Right lobe of liver (tissue), 6 donors: ENCODE results near the gene EPHB1. TPM values are rescaled to one million over a fixed set of nuclear protein-coding genes. Genes with fewer than 3 reads are reported as not detected.

Source experiments
- ATAC-seq, 4 donors: fragments of 200-7000 bp; cut with Tn5 transposase; one replicate each; pipeline ENCODE4 v1.9.1; 2020; ENCODE audit warnings: mild to moderate bottlenecking in 4 of 4, moderate library complexity in 4 of 4
- DNase-seq, 3 donors: peaks; one replicate each; pipeline ENCODE4 v3.0.0-alpha.2; 2020
- H3K27ac ChIP-seq, 3 donors: fragments of 200-600 bp; one replicate each; pipeline ENCODE4 v1.8.0; 2022
- H3K27me3 ChIP-seq, 2 donors: fragments of 200-600 bp; one replicate each; pipeline ENCODE4 v1.8.0; 2022
- H3K36me3 ChIP-seq, 4 donors: fragments of 200-600 bp; sonication (generic) in 1 of 4; one replicate each; pipeline versions ENCODE4 v1.5.1 to v1.8.0; 2017 to 2022; ENCODE audit warnings: control low read depth in 1 of 4
- H3K4me1 ChIP-seq, 4 donors: fragments of 200-600 bp; sonication (generic) in 1 of 4; one replicate each; pipeline versions ENCODE4 v1.5.1 to v1.8.0; 2017 to 2022; ENCODE audit warnings: control low read depth in 1 of 4
- H3K4me3 ChIP-seq, 3 donors: fragments of 200-600 bp; one replicate each; pipeline ENCODE4 v1.8.0; 2022
- H3K9me3 ChIP-seq, 4 donors: fragments of 200-600 bp; sonication (generic) in 1 of 4; one replicate each; pipeline versions ENCODE4 v1.5.1 to v1.8.0; 2017 to 2022; ENCODE audit warnings: control low read depth in 1 of 4
- POLR2A ChIP-seq: fragments of 450-650 bp; IDR thresholded peaks from one replicate; pipeline ENCODE4 v1.6.1; 2017; ENCODE audit warnings: antibody characterized with exemption, mild to moderate bottlenecking
- WGBS: methylation state at CpG from one replicate; pipeline ENCODE4 v1.1.6; 2018; ENCODE audit warnings: low coverage, low lambda C conversion rate; ENCODE audit not compliant: insufficient coverage; ENCODE audit errors: missing lambda C conversion rate; 5-methylcytosine and 5-hydroxymethylcytosine counted together
- intact Hi-C, 2 donors: fragments of 100-400 bp; cut with DNase I; formaldehyde crosslinking; loops; one replicate each; pipeline versions ENCODE4 v1.11.2 to v1.14.1; 2022
- total RNA-seq, 6 experiments: library from RNA; depleted of rRNA in 2 of 6; stranded (reverse); fragments of >200 nt in 2 of 6; fragmentation: NEBNext Ultra II Directional in 3 of 6; extraction: Animal tissue kit (Norgen Biotek cat#: 25700) in 3 of 6; gene quantifications; one replicate each; pipeline versions ENCODE4 v1.1.0 to v1.2.4, GENCODE V29; 2016 to 2023
- TF ChIP-seq, protein P1 (sequence below), 4 donors: fragments of 200-600 bp in 3 of 4; fragments of 450-650 bp in 1 of 4; IDR thresholded peaks; one replicate each; pipeline versions ENCODE4 v1.5.1 to v1.8.0; 2016 to 2022; ENCODE audit warnings: antibody characterized with exemption in 4 of 4, mild to moderate bottlenecking in 2 of 4
- donor health status: DM: no; HTN: yes; CAD: no.
- donor health status: DM: no; HTN: no; CAD: no.
- donor health status: DM: no; HTN: no; CAD: no.
- donor health status: DM: no; HTN: yes; CAD: no.
- donor health status: DM: no; HTN: yes; CAD: no.

Gene EPHB1
- total RNA-seq, 6 experiments from 2014 or later, result 0.63 to 10.9 (median 1.8) TPM

DNA sequence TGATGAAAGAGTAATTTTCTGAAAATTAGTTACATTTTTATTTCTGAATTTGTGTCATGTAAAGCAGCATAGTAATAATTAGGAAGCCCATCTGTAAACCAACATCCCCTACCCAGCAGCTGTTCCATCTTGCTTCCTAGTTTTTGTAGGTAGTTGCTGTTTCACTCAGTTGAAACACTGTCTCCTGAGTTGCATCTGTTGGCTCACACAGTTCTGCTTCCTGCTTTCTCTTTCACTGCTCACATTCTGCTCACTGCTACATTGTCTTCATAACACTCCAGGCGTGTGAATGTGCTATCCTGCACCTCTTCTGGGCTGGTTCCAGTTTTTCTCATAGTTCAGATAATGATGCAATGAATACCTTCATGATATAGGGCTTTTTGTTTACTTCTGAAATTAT lies 123.4 kb downstream of the EPHB1 start:
- Histone ChIP-seq H3K36me3 (no peaks in the 10 kb centered on the region), H3K27ac (no peak overlapping the region), H3K9me3 (no peaks in the 10 kb centered on the region), H3K27me3 (no peaks in the 10 kb centered on the region), H3K4me1 (no peaks in the 10 kb centered on the region), H3K4me3 (no peak overlapping the region)
- WGBS, result 14% methylated on average over 1 of the region's 1 CpG
- DNase-seq (no peak), ATAC-seq (no peak)
- TF ChIP-seq, protein P1, sequence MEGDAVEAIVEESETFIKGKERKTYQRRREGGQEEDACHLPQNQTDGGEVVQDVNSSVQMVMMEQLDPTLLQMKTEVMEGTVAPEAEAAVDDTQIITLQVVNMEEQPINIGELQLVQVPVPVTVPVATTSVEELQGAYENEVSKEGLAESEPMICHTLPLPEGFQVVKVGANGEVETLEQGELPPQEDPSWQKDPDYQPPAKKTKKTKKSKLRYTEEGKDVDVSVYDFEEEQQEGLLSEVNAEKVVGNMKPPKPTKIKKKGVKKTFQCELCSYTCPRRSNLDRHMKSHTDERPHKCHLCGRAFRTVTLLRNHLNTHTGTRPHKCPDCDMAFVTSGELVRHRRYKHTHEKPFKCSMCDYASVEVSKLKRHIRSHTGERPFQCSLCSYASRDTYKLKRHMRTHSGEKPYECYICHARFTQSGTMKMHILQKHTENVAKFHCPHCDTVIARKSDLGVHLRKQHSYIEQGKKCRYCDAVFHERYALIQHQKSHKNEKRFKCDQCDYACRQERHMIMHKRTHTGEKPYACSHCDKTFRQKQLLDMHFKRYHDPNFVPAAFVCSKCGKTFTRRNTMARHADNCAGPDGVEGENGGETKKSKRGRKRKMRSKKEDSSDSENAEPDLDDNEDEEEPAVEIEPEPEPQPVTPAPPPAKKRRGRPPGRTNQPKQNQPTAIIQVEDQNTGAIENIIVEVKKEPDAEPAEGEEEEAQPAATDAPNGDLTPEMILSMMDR (IDR thresholded peaks at IDR 0.05), result no peak
- no peak for TF ChIP-seq POLR2A
- intact Hi-C loops, result no loop called here

DNA sequence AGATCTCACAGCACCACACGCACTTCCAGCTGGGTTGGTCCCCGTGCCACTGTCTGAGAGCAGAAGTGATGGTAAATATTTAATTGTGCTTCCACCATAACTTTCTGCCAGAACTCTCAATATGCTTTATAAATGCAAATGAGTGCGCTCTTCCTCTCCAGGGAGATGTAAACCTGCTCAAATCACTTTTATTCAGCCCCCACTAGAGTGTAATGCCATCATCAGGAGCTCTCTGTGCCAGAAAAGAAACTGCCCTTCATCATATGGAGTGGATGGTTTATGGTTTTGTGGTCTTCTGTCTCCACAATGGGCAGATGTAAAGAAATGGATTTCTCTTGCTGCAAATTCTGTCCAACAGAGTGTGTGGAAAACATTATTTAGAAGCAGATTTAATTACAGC lies 127.0 kb downstream of the EPHB1 start:
- Histone ChIP-seq H3K36me3 (no peaks in the 10 kb centered on the region), H3K27ac (no peak overlapping the region), H3K4me3 (no peak overlapping the region), H3K9me3 (no peaks in the 10 kb centered on the region), H3K27me3 (no peaks in the 10 kb centered on the region), H3K4me1 (no peaks in the 10 kb centered on the region)
- no peak for TF ChIP-seq POLR2A
- TF ChIP-seq, protein P1 (IDR thresholded peaks at IDR 0.05), result no peak
- DNase-seq (no peak), ATAC-seq (no peak)
- WGBS, result 67% methylated on average over 2 of the region's 3 CpGs
- intact Hi-C loops, result no loop called here

DNA sequence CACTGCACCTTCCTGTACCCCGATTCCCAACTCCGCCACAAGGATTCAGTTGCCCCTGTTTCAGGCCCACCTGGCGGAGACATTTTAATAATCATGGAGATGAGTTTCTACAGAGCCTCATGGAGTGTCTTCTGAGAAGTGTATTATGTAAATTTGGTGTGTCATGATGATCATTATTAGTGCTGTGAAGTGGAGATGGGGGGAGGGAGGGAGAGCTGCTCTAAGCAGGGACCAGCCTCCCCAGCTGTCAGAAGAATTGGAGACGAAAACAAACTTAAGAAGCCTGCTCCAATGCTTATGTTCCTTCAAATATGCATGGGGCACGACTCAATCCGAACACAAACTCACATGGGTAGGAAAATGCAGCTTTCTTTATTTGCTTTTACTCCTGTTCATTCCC lies 127.8 kb downstream of the EPHB1 start:
- 73% methylated on average over 5 of the region's 6 CpGs for WGBS
- H3K27me3 ChIP-seq, result no peaks in the 10 kb centered on the region
- no peak for ATAC-seq
- H3K27ac ChIP-seq, result no peak overlapping the region
- no peak for DNase-seq
- intact Hi-C loops, result no loop called here
- TF ChIP-seq POLR2A, result no peak
- TF ChIP-seq, protein P1 (IDR thresholded peaks at IDR 0.05), result no peak
- no peaks in the 10 kb centered on the region for H3K36me3 ChIP-seq
- no peak overlapping the region for H3K4me3 ChIP-seq
- H3K4me1 ChIP-seq, result no peaks in the 10 kb centered on the region
- no peaks in the 10 kb centered on the region for H3K9me3 ChIP-seq

DNA sequence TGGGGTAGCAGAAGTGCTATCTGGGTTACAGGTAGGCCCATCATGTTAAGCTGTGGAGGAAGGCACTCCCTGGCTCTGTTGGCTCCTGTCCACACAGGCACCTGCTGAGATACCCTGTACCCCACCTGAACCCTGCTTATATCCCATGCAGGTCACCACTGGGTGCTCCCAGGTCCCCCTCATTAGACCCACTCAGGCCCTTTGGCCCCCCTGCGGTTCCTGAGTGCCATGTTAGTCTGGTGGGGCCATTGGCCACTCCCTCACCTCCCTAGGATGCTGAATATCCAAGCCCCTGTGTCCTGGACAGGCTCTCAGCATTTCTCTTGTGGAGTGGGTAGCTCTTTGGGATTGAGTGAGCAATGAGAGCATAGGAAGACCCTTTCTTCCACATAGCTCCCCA lies 128.2 kb downstream of the EPHB1 start:
- no peak for TF ChIP-seq POLR2A
- TF ChIP-seq, protein P1 (IDR thresholded peaks at IDR 0.05), result no peak
- Histone ChIP-seq H3K36me3 (no peaks in the 10 kb centered on the region), H3K27ac (no peak overlapping the region), H3K4me3 (no peak overlapping the region), H3K4me1 (no peaks in the 10 kb centered on the region), H3K27me3 (no peaks in the 10 kb centered on the region), H3K9me3 (no peaks in the 10 kb centered on the region)
- DNase-seq, result no peak
- WGBS, result 67% methylated on average over 1 of the region's 1 CpG
- ATAC-seq, result no peak
- intact Hi-C loops, result no loop called here

DNA sequence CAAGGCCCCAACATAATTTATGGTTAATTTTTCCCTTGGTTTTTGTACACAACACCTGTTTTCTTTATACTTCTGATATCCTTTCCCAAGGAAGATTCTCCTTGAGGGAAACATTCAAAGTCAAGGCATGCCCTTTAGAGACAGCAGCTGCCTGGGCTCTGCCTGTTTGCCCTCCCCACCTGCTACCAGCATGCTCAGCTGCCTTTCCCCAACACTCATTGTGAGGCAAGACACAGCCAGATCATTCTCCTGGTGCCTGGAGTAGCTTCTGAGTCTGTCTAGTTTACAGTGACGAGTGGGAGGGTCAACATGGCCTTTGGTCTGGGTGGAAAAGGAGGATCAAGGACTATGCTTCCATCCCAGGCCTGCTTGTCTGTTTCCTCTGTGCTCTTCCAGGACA lies 132.5 kb downstream of the EPHB1 start:
- Histone ChIP-seq H3K27ac (no peak overlapping the region), H3K9me3 (no peaks in the 10 kb centered on the region), H3K4me3 (no peak overlapping the region), H3K27me3 (no peaks in the 10 kb centered on the region), H3K4me1 (no peaks in the 10 kb centered on the region), H3K36me3 (no peaks in the 10 kb centered on the region)
- TF ChIP-seq, protein P1 (IDR thresholded peaks at IDR 0.05), result no peak
- no peak for TF ChIP-seq POLR2A
- ATAC-seq (no peak), DNase-seq (no peak)
- 83% methylated on average over 1 of the region's 1 CpG for WGBS
- intact Hi-C loops, result no loop called here
